HG03103 (cell line): Measurements from ENCODE around the gene DDX20.
"Not testable (repeated sequence)": the region's sequence is repeated elsewhere in the genome, so short reads cannot be mapped to it uniquely, and the experiment has no call there.

ENCODE experiments used
- ATAC-seq: cut with Tn5 transposase; IDR thresholded peaks from one replicate; pipeline ENCODE4 v1.9.1; 2021; ENCODE audit warnings: low read depth; ENCODE audit not compliant: unreplicated experiment

The DDX20 gene

GRCh38 chr1:111784273-111784901 is 28.7 kb downstream of the DDX20 start:
- no peak for ATAC-seq

- ATAC-seq: no peak
These were observed 31.0 kb downstream of the DDX20 start for GRCh38 chr1:111786669-111787207.

- ATAC-seq: no peak
These were observed 33.4 kb downstream of the DDX20 start for GRCh38 chr1:111789142-111789541.

- ATAC-seq: no peak
These were observed 34.1 kb downstream of the DDX20 start for GRCh38 chr1:111789666-111790316.

- ATAC-seq: no peak
These were observed 36.1 kb downstream of the DDX20 start for GRCh38 chr1:111791776-111792175.

- ATAC-seq: no peak
These were observed 36.5 kb downstream of the DDX20 start for GRCh38 chr1:111792249-111792648.

- ATAC-seq: no peak
These were observed 38.2 kb downstream of the DDX20 start for GRCh38 chr1:111793923-111794322.

- no peak for ATAC-seq
These were observed 39.7 kb downstream of the DDX20 start for GRCh38 chr1:111795401-111795800.

- no peak for ATAC-seq
These were observed 42.9 kb downstream of the DDX20 start for GRCh38 chr1:111798580-111798979.

- ATAC-seq: not testable (repeated sequence)
These were observed 44.0 kb downstream of the DDX20 start for GRCh38 chr1:111799722-111800121.

- ATAC-seq: no peak
These were observed 45.6 kb downstream of the DDX20 start for GRCh38 chr1:111801071-111801850.

GRCh38 chr1:111802110-111802509 is 46.4 kb downstream of the DDX20 start:
- no peak for ATAC-seq

GRCh38 chr1:111802984-111803383 is 47.3 kb downstream of the DDX20 start:
- no peak for ATAC-seq

GRCh38 chr1:111803951-111804350 is 48.2 kb downstream of the DDX20 start:
- no peak for ATAC-seq

GRCh38 chr1:111804776-111805175 is 49.1 kb downstream of the DDX20 start:
- no peak for ATAC-seq

GRCh38 chr1:111805251-111805650 is 49.5 kb downstream of the DDX20 start:
- no peak for ATAC-seq

- ATAC-seq: no peak
These were observed 56.2 kb downstream of the DDX20 start for GRCh38 chr1:111811891-111812290.

GRCh38 chr1:111812306-111812705 is 56.6 kb downstream of the DDX20 start:
- no peak for ATAC-seq

GRCh38 chr1:111813440-111814304 is 58.0 kb downstream of the DDX20 start:
- ATAC-seq: no peak

GRCh38 chr1:111814305-111814628 is 58.6 kb downstream of the DDX20 start:
- no peak for ATAC-seq

- no peak for ATAC-seq
These were observed 58.9 kb downstream of the DDX20 start for GRCh38 chr1:111814642-111815041.
